ENCODE results near the gene HOXA1.

DNA sequence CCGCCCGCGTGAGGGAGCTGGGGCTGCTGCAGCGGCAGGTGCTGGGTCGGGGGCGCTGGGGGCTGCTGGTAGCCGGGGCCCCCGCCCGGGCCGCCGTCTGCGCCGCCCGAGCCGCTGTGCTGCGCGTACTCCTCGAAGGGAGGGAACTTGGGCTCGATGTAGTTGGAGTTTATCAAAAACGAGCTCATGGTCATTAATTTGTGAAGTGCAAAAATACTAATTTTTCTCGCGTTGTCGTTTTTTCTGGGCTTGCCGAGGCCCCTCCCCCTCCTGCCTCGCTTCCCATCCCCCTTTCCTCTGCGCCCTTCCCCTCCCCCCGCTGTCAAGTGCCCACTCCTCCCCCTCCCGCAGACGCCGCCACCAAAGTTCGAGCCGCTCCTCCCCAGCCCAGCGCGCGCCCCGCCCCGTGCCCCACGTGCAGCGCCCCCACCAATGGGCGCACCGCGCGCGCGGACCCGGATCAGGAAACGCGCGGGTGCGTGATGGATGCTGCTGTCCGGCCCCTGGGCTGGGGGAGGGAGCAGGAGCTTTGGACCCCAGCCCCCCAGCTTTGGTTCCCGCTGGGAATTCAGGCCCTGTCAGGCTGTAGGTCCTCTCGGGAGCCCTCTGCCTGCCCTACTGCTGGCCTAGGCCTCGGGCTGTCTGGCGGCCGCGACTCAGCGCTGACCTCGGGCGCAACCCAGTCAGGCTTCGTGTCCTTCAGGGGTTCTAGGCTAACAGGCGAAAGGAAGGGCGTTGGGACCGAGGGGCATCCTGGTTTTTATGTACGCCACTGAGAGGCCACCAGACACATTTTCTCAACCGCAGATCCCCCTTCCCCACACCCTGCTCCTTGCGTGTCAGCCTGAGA is 35.0 kb upstream of the HOXA1 start, which contains the start of gene HOXA4:
- TF ChIP-seq ZNF350 (tag by site-specific recombination; IDR thresholded peaks at IDR 0.05), result no peak
- TF ChIP-seq ZNF274 (IDR thresholded peaks at IDR 0.05; ENCODE audit: low read length), result no peak
- no peak for TF ChIP-seq ZNF274 (tag by site-specific recombination; IDR thresholded peaks at IDR 0.05; ENCODE audit: borderline replicate concordance)
- TF ChIP-seq, protein P1, sequence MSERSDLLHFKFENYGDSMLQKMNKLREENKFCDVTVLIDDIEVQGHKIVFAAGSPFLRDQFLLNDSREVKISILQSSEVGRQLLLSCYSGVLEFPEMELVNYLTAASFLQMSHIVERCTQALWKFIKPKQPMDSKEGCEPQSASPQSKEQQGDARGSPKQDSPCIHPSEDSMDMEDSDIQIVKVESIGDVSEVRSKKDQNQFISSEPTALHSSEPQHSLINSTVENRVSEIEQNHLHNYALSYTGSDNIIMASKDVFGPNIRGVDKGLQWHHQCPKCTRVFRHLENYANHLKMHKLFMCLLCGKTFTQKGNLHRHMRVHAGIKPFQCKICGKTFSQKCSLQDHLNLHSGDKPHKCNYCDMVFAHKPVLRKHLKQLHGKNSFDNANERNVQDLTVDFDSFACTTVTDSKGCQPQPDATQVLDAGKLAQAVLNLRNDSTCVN (tag by site-specific recombination; optimal IDR thresholded peaks at IDR 0.05), result peak; percentile 94
- TF ChIP-seq ZEB2 (tag by site-specific recombination; IDR thresholded peaks at IDR 0.05), result 0 out of 2 replicates have a peak, but pooled peaks have one; percentile 59
- TF ChIP-seq, protein P2, sequence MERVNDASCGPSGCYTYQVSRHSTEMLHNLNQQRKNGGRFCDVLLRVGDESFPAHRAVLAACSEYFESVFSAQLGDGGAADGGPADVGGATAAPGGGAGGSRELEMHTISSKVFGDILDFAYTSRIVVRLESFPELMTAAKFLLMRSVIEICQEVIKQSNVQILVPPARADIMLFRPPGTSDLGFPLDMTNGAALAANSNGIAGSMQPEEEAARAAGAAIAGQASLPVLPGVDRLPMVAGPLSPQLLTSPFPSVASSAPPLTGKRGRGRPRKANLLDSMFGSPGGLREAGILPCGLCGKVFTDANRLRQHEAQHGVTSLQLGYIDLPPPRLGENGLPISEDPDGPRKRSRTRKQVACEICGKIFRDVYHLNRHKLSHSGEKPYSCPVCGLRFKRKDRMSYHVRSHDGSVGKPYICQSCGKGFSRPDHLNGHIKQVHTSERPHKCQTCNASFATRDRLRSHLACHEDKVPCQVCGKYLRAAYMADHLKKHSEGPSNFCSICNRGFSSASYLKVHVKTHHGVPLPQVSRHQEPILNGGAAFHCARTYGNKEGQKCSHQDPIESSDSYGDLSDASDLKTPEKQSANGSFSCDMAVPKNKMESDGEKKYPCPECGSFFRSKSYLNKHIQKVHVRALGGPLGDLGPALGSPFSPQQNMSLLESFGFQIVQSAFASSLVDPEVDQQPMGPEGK (tag by site-specific recombination; IDR thresholded peaks at IDR 0.05), result peak; percentile 98
- TF ChIP-seq ZNF555 (tag by site-specific recombination; conservative IDR thresholded peaks at IDR 0.05), result no peak
- TF ChIP-seq ZBTB1 (tag by site-specific recombination; IDR thresholded peaks at IDR 0.05), result peak; percentile 64; the same call in 1 of the 2 replicates
- TF ChIP-seq BCL11A (tag by site-specific recombination; IDR thresholded peaks at IDR 0.05; ENCODE audit: low read depth), result peak; percentile 73
- no peak; the same call in 1 of the 2 replicates for TF ChIP-seq CTCF (tag by site-specific recombination; IDR thresholded peaks at IDR 0.05)
- no peak for TF ChIP-seq ZNF239 (tag by site-specific recombination; IDR thresholded peaks at IDR 0.05)
- TF ChIP-seq ZNF768 (tag by site-specific recombination; IDR thresholded peaks at IDR 0.05), result no peak
- peak; percentile 22; the same call in 1 of the 2 replicates for TF ChIP-seq ZNF660 (tag by site-specific recombination; IDR thresholded peaks at IDR 0.05)
- TF ChIP-seq ZNF501 (tag by site-specific recombination; IDR thresholded peaks at IDR 0.05), result peak; percentile 70; the same call in 1 of the 2 replicates
- peak; percentile 85 for TF ChIP-seq SP2 (tag by site-specific recombination; IDR thresholded peaks at IDR 0.05)

Data from HEK293 (cell line).